PFSK-1 (cell line): ENCODE measurements around the gene CBY1.

Source experiments
- FOXP2 ChIP-seq: optimal IDR thresholded peaks from 2 replicates; pipeline ENCODE3; 2011; ENCODE audit warnings: borderline replicate concordance, control low read depth, inconsistent platforms; ENCODE audit not compliant: insufficient read depth; ENCODE audit errors: extremely low read length, extremely low read depth
- POLR2AphosphoS5 ChIP-seq: IDR thresholded peaks from 2 replicates; pipeline ENCODE4 v1.6.1; 2012; ENCODE audit warnings: low read depth, mild to moderate bottlenecking, control low read depth, low read length, moderate library complexity
- SIN3A ChIP-seq: IDR thresholded peaks from 2 replicates; pipeline ENCODE4 v1.6.1; 2012; ENCODE audit warnings: mild to moderate bottlenecking, low read length, moderate library complexity, borderline replicate concordance; ENCODE audit not compliant: insufficient read depth
- TAF1 ChIP-seq: IDR thresholded peaks from 2 replicates; pipeline ENCODE4 v1.6.1; 2012; ENCODE audit warnings: low read length, control low read depth, borderline replicate concordance; ENCODE audit not compliant: insufficient read depth
- TF ChIP-seq, protein P1 (sequence below), 2 experiments: IDR thresholded peaks; 2 replicates each; pipeline versions ENCODE4 v1.6.1 to v1.8.0; 2011 to 2012; ENCODE audit warnings: low read depth in 2 of 2, low read length in 2 of 2, control low read depth in 1 of 2, inconsistent platforms in 1 of 2, mild to moderate bottlenecking in 1 of 2, moderate library complexity in 1 of 2; ENCODE audit not compliant: insufficient read depth in 1 of 2

Gene CBY1

GRCh38 chr22:38707984-38708383, 51.5 kb downstream of the CBY1 start:
- no peak for TF ChIP-seq FOXP2
- TF ChIP-seq POLR2AphosphoS5, result no peak
- no peak for TF ChIP-seq SIN3A
- TF ChIP-seq TAF1, result no peak
- TF ChIP-seq, protein P1, sequence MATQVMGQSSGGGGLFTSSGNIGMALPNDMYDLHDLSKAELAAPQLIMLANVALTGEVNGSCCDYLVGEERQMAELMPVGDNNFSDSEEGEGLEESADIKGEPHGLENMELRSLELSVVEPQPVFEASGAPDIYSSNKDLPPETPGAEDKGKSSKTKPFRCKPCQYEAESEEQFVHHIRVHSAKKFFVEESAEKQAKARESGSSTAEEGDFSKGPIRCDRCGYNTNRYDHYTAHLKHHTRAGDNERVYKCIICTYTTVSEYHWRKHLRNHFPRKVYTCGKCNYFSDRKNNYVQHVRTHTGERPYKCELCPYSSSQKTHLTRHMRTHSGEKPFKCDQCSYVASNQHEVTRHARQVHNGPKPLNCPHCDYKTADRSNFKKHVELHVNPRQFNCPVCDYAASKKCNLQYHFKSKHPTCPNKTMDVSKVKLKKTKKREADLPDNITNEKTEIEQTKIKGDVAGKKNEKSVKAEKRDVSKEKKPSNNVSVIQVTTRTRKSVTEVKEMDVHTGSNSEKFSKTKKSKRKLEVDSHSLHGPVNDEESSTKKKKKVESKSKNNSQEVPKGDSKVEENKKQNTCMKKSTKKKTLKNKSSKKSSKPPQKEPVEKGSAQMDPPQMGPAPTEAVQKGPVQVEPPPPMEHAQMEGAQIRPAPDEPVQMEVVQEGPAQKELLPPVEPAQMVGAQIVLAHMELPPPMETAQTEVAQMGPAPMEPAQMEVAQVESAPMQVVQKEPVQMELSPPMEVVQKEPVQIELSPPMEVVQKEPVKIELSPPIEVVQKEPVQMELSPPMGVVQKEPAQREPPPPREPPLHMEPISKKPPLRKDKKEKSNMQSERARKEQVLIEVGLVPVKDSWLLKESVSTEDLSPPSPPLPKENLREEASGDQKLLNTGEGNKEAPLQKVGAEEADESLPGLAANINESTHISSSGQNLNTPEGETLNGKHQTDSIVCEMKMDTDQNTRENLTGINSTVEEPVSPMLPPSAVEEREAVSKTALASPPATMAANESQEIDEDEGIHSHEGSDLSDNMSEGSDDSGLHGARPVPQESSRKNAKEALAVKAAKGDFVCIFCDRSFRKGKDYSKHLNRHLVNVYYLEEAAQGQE (IDR thresholded peaks at IDR 0.05; ENCODE audit: insufficient read depth in 1 of 2, low read depth in 2 of 2, low read length in 2 of 2), result no peak

DNA sequence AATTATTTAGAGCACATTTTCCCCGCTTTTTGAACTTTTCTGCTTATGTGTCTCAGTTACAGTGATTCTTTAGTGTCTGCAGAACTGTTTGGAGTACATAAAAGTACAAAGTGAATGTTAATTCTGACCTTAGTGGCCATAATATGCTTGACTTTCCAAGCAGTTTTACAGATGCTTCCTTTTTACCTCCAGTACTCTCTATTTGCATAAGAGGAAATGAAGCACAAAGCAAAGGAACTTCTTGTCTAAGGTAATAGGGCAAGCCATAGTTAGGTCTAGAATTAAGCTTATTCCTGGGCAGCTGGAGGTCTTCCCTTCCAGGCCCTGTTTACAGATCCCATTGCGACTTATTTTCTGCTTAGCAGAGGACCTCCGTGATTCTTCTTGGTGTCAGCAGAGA, 52.9 kb downstream of the CBY1 start:
- TF ChIP-seq, protein P1 (IDR thresholded peaks at IDR 0.05; ENCODE audit: insufficient read depth in 1 of 2, low read depth in 2 of 2, low read length in 2 of 2), result no peak
- no peak for TF ChIP-seq POLR2AphosphoS5
- no peak for TF ChIP-seq FOXP2
- no peak for TF ChIP-seq TAF1
- TF ChIP-seq SIN3A, result no peak

- TF ChIP-seq SIN3A, result no peak
- TF ChIP-seq, protein P1 (IDR thresholded peaks at IDR 0.05; ENCODE audit: insufficient read depth in 1 of 2, low read depth in 2 of 2, low read length in 2 of 2), result no peak
- TF ChIP-seq TAF1, result no peak
- no peak for TF ChIP-seq POLR2AphosphoS5
- TF ChIP-seq FOXP2, result no peak
Observed at GRCh38 chr22:38710351-38710750, 53.9 kb downstream of the CBY1 start.

GRCh38 chr22:38710866-38711265, 54.4 kb downstream of the CBY1 start:
- no peak for TF ChIP-seq POLR2AphosphoS5
- TF ChIP-seq FOXP2, result no peak
- TF ChIP-seq SIN3A, result no peak
- no peak for TF ChIP-seq TAF1
- TF ChIP-seq, protein P1 (IDR thresholded peaks at IDR 0.05; ENCODE audit: insufficient read depth in 1 of 2, low read depth in 2 of 2, low read length in 2 of 2), result no peak

DNA sequence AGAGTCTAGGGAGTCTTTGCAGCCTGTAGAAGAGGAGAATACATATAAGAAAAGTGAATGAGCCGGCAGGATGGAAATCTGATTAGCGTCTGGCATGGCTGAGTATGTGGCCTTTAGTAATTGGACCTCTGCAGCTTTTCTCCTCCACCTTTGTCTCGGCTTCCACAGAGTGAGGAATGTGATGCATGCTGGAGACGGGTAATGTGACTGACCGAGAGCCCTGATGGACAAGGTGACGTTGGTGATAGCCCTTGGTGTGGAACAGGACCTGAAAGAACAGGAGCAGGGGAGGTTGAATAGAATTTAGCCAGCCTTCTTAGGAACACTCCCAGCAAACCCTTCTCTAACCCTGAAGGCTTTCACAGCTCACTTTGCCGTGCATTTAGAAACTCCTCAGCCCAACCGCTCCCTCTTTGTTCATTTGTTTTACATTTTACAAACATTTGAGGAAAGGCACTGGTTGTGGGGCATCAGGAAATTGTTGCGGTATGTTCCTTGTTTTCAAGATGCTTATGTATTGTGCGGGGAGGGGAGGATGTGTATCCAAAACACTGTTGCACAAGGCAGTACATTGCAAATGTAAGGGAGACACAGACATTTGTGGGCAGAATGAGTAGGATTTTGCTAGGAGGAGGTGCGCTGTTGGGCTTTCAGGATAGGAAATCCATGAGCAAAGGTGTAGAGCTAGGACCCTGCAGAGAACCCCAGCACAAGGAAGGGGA, 56.2 kb downstream of the CBY1 start:
- TF ChIP-seq POLR2AphosphoS5, result no peak
- TF ChIP-seq, protein P1 (IDR thresholded peaks at IDR 0.05; ENCODE audit: insufficient read depth in 1 of 2, low read depth in 2 of 2, low read length in 2 of 2), result no peak
- TF ChIP-seq SIN3A, result no peak
- no peak for TF ChIP-seq FOXP2
- TF ChIP-seq TAF1, result no peak
